NCI-H2081 treated with DMSO at 0.1 percent for 48 hours (cell line): ENCODE measurements around the gene ANO5.
"Not testable (repeated sequence)": the region's sequence is repeated elsewhere in the genome, so short reads cannot be mapped to it uniquely, and the experiment has no call there.

Source experiments
- DNase-seq: peaks from one replicate; lab custom pipeline; 2025; lab: John Stamatoyannopoulos, UW

ANO5 gene

DNA sequence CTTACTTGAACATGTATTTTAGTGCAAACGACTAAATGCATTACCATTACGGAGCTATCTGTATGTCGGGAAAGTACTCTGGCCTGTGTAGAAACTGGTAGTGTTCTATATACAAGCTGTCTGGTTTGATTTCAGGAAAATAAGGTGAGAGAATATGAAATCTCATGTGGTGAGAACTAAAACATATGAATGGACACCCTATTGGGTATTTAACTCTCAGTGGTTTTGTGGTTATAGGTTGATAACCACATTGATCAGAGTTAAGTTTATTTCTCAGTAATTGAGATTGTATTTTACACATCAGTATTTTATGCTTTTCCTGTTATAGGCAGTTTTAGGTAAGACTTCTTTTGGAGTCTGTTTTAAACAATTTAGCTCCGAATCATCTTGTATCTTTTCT lies 10.4 kb downstream of the ANO5 start:
- no peak for DNase-seq

DNA sequence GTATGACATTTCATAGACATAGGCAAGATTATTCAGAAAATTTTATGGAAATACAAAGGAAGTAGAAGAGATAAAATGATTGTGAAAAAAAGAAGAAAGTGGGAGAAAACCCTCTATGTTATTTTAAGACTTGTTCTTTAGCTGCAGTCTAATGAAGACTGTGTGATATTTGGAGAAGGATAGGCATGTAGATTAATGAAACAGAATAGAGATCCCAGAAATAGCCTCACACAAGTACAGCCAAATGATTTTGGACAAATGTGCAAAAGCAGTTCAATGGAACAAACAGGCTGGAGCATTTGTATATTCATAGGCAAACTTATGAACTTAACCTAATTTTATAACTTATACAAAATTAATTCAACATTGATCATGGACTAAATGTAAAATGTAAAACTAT lies 14.3 kb downstream of the ANO5 start:
- no peak for DNase-seq

DNA sequence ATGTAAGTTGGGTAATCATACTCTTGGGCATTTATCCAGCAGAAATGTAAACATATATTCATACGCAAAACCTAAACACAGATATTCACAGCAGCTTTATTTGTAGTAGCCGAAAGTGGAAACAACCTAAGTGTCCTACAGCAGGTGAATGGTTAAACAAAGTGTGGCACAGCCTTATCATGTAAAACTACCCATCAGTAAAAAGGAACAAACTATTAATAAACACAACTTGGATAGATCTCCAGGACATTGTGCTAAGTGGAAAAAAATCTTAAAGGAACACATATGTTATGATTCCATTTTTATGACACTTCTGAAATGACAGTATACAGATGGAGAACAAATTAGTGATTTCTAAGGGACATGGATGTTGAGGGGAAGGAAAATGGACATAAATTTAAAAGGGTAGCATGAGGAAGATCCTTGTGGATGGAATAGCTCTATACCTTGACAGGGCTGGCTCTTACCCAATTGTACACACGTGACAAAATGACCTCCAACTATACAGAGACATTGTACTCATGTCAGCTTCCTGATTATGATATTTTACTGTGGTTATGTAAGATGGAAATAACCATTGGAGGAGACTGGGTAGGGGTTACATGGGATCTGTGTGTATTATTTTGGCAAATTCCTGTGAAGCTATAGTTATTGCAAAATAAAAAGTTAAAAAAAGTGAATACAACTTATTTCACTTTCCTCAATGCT lies 15.4 kb downstream of the ANO5 start:
- DNase-seq, result no peak

DNA sequence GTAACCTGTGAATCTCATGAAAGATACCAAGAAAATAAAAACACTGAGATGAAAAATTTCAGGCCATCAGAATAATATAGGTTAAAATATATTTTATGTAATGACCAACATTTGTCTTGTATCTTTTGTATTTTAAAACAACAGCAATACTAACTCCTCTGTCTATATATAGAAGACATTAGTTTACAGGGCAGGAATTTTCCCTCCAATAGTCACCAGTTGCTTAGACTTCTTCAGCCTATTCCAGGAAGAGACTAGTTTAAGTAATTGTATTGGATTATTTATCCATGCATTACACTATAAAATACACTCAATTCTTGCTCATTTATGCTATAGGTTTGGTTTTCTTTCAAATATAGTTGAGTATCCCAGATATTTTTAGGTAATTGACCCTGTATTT lies 24.1 kb downstream of the ANO5 start:
- no peak for DNase-seq

DNA sequence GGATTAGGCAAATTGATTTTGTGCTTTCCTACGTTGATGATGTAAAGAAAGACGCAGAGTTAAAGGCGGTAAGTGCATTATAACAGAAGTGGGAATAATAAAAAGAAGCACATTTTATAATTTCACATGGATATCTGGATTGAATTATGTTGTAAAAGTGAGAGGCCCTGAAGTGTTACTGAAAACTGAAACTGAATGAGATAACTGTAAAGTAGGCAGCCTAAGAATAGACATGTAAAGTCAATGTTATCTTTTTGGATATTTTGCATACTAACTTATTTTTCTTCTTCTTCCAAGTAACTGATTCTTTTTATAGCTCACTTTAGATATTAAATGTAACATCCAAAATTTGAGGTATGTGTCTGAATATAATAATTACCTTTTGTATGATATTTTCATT lies 28.3 kb downstream of the ANO5 start:
- DNase-seq, result no peak

DNA sequence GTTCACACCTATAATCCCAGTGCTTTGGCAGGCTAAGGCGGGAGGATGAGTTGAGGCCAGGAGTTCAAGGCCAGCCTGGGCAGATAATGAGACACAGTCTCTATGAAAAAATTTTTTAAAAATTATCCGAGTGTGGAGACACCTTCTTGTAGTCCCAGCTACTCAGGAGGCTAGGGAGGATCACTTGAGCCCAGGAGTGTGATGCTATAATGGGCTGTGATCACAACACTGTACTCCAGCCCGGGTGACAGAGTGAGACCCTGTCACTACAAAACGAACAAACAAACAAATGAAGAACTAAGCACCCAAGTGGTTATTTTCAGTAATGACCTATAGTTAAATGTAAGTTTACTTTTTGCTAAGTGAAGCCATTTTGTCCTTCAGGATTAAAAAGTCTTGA lies 32.3 kb downstream of the ANO5 start:
- DNase-seq, result no peak

DNA sequence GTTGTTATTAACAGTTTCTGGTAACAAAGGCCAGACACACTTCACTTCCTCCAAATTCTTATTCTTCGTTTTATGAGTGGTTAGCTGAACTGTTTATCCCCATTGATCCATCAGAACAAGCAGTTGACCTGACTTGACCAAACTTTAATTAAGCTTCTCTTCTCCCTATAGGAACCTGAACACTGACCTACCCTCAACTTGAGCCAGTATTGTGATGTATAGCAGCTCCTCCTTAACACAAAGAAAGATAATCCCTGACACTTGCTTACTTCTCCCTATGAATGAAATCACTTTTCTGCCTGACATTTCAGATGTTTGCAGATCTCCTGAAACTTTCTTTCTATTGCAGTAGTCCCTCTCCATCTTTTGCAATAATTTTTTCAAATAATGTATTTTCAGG lies 41.9 kb downstream of the ANO5 start:
- DNase-seq, result no peak

DNA sequence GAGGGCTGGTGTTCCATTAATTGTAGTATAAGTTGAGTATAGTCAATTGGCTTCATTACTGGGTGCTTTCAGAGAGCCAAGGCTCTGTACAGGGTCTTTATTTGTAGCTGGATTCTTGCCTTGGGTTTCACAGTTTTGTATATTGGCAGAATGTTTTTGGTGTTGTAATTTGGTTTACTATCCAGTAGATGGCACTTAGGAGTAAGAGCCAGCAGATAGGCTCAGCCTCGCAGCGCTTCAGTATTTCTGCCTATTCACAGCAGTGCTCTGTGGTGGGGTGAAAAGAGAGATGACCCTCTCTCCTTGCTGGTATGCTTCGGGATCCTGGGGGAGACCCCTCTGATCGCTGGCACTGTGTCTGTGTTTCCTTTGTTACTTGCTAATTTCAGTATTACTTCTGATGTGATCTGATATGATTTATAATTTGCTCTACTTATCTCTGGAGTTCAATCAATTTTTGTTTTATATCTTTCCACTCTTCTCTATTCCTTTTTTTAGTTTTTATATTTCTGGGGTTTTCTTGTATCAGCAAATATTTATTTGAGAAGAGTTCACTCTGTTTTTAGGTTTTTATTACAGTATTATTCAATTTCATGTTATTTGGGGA lies 52.2 kb downstream of the ANO5 start:
- DNase-seq, result no peak

DNA sequence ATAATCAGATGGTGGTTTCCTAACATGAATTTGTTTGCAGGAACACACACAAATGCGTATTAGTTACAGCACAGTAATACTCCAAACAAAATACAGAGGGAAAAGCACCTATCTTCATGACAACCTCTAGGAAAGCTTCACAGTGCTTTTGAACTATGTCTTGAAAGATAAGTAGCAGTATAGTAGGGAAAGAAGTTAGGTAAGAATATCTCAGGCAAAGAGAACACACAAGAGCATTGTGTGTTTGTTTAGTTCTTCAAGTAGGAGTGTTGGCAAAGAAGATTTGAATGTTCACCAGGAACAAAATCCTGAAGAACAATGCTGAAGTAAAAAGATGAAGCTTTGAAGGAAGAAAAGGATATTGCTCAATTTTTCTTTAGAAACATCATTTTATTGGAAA lies 54.1 kb downstream of the ANO5 start:
- DNase-seq, result no peak

DNA sequence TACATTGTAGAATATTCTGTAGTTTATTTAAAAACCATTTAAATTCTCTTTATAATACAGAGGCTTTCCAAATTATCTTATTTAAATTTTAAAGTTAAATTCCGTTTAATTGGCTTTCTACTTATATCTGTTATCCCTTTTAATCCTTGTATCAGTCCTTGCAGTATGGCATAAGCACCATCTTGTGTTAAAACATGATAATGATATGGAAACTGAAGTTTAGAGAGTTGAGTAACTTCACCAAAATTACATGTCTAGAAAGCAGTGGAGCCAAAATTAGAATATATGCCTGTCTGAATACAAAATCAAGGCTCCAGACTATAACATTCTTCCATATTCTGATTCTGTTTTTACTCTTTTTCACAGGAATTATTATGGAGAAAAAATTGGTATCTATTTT lies 57.0 kb downstream of the ANO5 start:
- DNase-seq, result no peak

DNA sequence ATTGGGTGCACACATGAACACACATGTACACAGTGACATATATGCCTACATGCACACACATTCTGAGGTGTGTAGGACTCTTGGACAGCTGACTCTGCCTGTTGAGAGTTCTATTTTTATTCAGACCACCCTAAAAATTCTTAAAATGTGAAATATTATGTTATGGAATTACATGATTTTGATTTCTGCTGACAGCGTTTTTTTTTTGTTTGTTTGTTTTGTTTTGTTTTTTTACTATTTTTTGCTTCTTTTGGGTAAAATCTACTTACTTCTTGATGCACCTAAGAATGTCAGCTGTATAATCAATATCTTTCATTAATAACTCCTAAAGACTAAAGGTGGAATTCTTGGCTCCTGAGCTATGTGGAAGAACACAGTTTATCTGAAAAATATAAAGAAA lies 64.0 kb downstream of the ANO5 start:
- no peak for DNase-seq

DNA sequence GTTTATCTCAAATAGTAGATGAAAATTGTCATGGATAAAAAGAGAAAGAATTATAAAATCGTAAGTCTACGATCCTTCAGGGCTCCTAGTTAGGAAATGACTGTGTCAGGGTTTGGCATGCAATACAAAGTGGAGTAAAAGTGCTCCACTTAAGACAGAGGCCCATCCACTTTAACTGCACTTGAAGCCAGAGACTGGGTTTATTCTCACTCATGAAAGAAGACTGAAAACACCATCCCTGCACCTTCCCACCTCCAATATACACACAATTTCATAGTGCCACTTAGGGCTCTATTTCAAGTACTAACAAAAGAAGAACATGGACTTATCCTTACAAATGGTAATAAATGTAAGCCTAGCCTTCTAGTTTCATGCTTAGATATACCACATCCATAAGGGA lies 70.7 kb downstream of the ANO5 start:
- no peak for DNase-seq

DNA sequence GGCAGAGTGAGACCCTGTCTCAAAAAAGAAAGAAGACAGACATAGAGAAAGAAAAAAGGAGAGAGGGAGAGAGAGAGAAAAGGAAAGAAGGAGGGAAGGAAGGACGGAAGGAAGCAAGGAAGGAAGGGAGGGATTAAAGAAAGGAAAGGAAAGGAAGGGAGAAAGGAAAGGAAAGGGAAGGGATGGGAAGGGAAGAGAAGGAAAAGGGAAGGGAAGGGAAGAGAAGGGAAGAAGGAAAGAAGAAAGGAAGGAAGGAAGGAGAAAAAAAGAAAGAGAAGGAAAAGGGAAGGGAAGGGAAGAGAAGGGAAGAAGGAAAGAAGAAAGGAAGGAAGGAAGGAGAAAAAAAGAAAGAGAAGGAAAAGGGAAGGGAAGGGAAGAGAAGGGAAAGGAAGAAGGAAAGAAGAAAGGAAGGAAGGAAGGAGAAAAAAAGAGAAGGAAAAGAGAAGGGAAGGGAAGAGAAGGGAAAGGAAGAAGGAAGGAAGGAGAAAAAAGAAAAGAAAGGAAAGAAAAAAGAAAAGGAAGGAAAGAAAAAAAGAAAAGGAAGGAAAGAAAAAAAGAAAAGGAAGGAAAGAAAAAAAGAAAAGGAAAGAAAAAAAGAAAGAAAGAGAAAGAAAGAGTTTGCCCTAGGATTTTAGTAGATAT lies 76.2 kb downstream of the ANO5 start:
- not testable (repeated sequence) for DNase-seq

DNA sequence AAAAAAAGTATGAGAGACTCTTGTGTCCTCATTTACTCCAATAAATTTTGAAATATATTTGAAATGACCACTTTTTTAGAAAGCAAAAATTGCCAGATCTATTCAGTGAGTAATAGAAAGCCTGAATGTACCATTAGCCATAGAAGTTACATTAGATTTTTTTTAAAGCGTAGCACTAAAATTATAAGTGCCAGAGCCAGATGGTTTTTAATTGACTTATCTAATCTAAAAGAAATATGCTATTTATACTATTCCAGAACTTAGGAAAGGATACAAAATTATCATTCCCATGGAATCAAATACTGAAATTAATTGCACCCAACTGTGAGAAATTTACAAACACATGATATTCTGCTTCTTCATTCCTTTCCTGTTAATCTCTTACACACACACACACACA lies 80.9 kb downstream of the ANO5 start:
- DNase-seq, result no peak

DNA sequence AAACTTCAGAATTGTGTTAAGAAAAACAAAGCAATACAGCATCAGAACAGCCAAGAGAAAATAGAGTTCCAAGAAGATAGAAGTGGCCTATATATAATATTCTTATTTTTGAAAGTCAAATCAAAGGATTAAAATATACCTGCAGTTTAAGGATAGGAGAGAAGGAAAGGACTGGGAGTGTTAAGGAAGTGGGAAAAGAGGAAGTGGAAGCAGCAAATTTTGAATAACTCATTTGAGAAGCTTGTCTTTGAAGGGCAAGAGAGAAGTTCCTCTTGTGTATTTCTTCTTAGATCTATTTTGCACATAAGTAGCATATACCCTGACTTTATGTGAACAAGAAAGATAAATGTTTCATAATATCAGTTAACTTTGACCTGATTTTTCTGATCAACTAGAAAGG lies 82.7 kb downstream of the ANO5 start:
- no peak for DNase-seq

DNA sequence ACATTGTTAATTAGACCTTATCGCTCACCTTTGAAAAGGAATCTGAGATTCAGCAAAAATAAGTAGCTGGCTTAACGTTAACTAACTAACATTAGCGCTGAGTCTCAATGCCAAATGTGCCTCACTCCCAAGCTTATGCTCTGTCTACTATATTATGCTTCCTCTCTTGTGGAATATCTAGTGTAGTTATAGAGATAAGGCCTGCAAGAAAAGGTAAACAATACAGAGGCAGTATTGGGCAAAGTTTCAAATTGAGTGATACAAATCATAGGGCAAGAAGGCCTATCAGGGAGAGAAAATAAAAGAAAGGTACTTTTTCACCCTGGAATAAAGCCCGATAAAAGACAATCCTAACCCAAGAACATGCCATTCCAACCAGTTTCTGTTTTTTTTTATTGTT lies 83.7 kb downstream of the ANO5 start:
- no peak for DNase-seq

DNA sequence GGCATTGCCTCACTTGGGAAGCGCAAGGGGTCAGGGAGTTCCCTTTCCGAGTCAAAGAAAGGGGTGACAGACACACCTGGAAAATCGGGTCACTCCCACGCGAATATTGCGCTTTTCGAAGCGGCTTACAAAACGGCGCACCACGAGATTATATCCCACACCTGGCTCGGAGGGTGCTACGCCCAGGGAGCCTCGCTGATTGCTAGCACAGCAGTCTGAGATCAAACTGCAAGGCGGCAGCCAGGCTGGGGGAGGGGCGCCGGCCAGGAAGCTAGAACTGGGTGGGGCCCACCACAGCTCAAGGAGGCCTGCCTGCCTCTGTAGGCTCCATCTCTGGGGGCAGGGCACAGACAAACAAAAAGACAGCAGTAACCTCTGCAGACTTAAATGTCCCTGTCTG lies 92.1 kb downstream of the ANO5 start:
- not testable (repeated sequence) for DNase-seq

DNA sequence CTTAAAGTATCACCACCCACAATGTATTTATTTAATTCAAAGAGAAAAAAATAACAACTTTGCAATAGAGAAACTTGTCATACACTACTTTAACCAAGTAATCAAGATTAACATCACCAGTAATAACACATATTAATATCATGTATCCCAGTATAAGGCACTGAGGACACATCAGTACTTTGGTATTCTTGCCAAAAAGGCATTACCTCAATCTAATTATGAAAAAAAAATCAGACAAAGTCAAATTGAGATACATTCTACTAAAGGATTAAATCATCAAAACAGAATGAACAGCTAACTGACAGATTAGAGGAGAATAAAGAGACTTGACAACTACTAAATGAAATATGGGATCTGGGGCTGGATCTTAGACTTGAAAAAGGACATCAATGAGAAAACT lies 109.5 kb downstream of the ANO5 start:
- no peak for DNase-seq

DNA sequence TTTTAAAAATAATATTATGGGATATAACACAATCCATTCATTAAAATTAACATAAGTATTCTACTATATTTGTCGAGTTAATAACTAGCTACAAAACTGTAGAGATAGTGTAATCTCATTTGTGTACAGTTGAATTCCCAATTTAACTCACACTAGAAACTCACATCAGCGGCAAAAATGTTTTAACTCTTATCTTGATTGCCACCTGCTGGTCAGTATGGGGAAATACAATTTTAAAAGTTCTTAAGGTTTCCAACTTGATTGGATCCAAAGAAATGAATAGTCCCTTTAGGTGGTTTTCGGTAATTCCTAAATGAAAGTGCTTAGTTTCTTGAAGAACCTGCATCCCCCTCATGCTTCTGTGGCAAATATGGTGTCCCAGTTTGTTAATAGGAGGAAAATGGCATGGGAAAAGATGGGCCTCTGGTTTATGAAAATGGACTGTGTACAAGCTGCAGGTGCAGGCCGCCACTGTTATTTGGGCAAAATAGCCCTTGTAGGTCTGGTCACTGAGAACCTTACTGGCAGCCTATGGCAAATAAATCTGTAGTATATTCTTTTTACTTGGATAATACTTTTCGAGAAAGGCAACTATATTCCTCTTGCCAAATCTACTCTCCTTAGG lies 111.6 kb downstream of the ANO5 start:
- DNase-seq, result peak; percentile 31

DNA sequence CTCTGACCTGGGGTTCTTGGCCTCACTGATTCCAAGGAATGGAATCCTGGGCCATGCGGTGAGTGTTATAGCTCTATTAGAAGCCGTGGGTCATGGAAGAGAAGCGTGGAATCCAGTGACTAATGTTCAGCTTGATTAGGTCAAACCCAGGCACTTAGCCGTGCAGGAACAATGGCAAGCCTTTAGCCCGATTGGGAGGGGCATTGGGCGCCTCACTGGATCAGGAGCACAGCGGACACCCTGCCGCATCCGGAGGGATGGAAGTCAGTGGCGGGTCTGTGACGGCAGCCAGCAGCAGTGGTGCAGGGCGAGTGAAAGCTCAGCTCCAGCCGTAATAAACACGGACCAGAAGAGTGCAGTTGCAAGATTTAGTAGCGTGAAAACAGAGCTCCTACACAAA lies 124.8 kb downstream of the ANO5 start:
- DNase-seq, result no peak

DNA sequence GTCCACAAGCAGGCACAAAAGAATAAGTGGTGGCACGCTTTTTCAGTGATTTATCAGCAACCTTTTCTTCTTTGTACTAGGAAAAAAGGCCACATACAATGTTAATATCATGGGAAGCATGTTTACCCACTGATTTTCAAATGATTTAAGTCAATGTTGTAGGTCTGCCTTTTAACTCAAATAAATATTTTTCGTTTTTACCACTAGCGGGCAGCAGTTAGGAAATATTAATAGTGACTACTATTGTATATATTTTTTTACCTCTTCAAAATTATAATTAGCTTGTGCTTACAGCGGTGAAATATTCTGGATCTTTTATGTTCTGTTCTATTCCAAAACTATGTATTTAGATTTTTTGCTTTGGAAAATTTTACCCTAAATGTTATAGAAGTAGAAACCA lies 138.9 kb downstream of the ANO5 start:
- no peak for DNase-seq
